Activated CD4-positive, alpha-beta T cell treated with anti-CD3 and anti-CD28 coated beads, Interleukin-10, Interleukin-2, amounts not matched to agents 100 ng/mL and 50 ng/mL, durations not matched to agents 16 hours and 8 hours (primary cell): ENCODE measurements around the gene AVPI1.
A peak's percentile ranks its signal among the peaks of the same experiment; 100 is the strongest.
"Not testable (repeated sequence)": the region's sequence is repeated elsewhere in the genome, so short reads cannot be mapped to it uniquely, and the experiment has no call there.

Experiments
- DNase-seq: peaks from one replicate; pipeline ENCODE4 v3.0.0-alpha.2; 2020

The AVPI1 gene

GRCh38 chr10:97682042-97682441 is 5.0 kb downstream of the AVPI1 start:
- DNase-seq = no peak

GRCh38 chr10:97679594-97679993 is 7.4 kb downstream of the AVPI1 start:
- no peak for DNase-seq

- peak; percentile 52 for DNase-seq
These were observed 10.1 kb downstream of the AVPI1 start for GRCh38 chr10:97676770-97677581.

DNA sequence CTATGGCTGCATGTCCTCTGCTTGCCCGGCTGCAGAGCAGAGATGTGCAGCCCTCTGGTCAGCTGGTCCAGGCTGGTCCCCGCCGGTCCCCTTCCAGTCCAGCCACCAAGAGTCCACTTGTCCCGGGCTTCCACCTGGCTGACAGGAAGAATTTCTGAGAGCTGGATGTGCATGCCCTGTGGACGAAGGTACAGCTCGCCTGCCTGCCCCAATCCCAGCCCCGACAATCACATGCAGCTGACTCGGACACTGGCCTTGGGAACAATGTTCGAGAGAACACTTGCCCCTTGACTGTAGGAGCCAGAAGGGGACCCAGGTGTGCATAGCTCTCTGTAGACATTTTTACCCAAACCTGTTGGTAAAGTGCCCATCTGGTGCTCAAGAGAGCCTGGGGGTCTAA is 11.8 kb downstream of the AVPI1 start:
- DNase-seq = no peak

DNA sequence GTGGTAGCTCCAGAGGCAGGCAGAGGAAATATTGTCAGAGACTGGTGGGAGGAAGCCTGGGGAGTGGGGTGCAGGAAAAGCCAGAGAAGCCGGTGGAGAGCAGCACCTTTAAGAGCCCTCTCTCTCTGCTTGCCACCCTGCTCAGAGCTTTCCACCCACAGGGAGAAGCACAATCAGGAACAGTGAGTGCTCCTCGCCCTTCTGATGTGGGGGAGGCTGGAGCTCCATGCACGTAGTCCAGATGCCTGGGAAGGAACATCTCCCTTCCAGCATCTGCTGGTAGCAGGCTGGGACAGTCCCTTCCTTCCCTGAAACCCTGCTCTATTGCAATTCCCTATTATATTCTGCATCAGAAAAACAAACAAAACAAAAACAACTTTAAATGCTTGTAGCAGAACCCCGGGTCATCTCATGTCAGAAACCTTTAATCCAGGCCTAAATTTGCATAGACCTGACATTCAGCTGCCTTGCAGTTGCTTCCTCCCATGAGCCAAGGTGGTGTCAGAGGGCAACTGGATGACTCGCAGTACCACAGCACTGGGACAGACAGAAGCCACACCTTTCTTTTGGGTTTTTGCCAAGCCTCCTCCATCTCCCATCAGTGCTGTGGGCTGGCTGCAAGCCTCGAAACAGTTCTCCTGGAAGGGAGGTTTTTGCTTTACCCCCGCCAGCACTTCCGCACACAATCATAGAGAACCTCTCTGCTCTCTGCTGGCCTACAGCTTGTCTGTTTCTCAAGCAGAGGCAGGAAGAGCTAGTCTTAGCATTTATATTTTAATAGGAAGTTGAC is 13.1 kb downstream of the AVPI1 start:
- peak; percentile 38 for DNase-seq

DNA sequence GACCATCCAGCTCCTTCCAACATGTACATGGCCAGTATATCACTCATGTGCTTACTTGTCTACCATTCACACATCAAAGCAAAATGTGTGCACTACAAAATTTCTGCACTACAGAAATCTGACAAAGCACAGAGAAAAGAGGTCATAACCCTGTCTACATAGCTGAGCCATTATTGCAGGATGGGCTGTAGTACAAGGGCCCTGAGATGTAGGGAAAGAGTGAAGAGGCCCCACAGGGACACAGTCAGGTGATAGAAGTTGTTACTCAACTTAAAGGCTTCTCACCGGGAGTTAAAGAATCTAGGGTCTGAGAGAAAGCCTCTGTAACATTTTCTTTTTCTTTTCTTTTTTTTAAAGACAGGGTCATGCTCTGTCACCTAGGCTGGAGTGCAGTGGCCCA is 17.5 kb downstream of the AVPI1 start:
- no peak for DNase-seq

DNA sequence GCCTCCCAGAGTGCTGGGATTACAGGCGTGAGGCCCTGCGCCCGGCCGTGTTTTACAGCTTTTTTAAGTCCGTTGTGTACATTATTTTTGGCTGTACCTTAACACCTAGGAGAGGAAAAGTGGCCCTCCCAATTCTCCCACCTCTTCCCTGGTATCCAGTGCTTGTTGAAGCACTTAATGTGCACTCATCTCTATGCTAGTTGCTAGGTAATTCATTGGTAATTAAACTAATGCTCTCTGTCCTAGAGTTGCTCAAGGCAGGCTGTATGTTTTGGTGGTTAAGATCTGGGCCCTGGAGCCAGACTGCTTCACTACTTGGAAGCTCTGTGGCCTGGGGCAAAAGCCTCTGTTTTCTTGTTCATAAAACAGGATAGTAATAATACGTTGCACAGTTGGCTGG is 19.6 kb downstream of the AVPI1 start:
- no peak for DNase-seq

DNA sequence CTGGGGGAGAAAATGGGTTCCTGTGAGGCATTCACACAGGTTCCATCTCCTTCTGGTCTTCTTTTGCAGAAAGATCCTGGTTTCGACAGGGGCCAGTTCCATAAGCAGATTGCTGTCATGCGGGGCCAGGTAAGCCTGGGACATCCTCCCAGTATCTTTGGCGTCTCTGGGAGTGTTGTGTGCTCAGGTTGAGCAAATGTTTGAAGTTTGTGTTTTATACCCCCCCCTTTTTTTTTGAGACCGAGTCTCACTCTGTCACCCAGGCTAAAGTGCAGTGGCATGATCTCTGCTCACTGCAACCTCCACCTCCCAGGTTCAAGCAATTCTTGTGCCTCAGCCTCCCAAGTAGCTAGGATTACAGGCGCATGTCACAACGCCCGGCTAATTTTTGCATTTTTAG is 20.0 kb downstream of the AVPI1 start:
- no peak for DNase-seq

- no peak for DNase-seq
These were observed 22.7 kb downstream of the AVPI1 start for GRCh38 chr10:97664282-97664850.

DNA sequence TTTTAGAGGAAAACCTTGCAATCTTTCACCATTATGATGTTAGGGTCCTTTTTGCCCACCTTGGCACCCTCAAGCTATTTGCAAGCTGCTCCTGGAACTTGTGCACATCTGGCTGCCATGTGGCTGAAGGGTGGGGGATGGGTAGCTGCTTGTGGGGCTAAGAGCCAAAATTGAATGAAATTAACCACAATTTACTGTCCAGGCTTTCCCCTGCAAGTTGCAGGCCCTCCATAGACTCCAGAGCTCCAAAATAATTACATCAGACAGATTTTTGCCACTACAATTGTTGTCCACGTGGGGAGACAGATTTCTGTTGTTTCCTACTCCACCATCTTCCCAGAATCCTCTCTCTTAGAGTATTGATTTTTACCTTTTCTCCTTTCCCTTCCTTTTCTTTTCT is 27.5 kb downstream of the AVPI1 start:
- no peak for DNase-seq

DNA sequence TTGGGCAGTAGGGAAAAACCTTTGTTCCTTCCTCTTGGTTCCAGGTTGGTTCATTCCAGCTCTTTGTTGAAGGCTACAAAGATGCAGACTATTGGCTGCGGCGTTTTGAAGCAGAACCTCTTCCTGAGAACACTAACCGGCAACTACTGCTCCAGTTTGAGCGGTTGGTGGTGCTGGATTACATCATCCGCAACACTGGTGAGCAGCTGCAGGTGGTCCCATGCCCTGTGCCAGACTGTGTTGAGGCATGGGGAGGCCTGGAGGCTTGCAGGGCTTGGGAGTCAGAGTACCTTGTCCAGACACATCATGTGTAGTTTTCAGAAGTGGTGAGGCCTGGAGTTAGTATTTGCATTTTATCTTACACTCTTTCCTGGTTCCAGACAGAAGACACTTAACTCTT is 30.3 kb downstream of the AVPI1 start:
- DNase-seq = no peak

GRCh38 chr10:97651773-97652172 is 35.3 kb downstream of the AVPI1 start:
- no peak for DNase-seq

GRCh38 chr10:97650726-97651125 is 36.3 kb downstream of the AVPI1 start:
- DNase-seq = no peak

GRCh38 chr10:97649405-97649750 is 37.7 kb downstream of the AVPI1 start:
- not testable (repeated sequence) for DNase-seq

DNA sequence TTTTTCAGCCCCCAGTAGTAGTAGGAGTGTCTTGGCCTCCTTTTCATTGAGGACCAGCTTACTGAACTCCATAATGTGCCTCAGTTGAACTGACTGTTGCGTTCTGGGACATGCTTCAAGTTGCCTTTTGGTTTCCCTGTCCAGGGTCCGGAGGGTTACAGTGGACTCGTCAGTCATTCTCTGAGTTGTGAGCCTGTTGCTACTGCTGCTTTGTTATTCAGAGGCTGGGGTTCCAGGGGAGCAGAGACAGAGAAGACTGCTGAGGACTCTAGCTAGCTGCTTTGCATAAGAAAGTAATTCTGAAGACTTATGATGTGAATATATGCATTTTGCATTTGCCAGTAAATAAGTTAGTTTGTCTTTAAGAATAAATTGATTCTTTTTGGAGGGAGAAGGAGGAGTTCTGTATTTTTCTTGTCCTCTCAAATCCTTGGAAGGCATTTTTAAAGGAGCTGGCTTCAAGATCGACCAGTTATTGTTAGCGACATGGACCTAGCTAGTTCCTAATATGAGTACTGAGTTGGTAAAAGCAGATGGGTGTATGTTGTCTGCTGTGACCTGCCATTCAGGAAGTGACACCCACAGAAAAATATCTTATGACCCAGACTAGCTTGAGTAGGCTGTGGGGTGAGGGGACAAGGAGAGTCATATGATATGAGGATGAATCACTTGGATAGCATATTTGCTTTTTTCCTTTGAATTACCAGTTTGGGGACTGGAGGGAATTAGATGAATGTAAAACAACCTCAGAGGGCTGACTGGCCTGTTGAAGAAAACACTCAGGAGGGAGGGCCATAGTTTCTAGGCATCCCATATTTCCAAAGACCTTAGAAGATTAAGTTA is 38.3 kb downstream of the AVPI1 start:
- DNase-seq = peak; percentile 83

DNA sequence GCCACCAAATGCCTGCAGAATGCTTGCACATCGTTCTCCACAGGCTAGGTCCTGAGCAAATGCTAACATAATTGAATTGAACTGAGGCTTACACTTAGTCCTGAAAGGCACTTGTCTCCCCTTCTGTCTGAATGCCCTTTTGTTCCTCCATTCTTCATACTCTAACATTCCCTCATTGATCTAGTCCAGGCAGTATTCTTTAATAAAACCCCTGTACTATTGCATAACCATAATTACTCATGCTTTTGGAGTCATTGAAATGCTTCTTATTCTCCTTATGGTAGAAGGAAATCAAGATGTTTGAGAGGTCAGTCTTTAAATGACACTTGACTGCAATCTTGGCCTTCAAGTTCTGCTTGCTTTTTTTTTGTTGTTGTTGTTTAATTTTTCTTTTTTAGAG is 39.5 kb downstream of the AVPI1 start:
- no peak for DNase-seq

DNA sequence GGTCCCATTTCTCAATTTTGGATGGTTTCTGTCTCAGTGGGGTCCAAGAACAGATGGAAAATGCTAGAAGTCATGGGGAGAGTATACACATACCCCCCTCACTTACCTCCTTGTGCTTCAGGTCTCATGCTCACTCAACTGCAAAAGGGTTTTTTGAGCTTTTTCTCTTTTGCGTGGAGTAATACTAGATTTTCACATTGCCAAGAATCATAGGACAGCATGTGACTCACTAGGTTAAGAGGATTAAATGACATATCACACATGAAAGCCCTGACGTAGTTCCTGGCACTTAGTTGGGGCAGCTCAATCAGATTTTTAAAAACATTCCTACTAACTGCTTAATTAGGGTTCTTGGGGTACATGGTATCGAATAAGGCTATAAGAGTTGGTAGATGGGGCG is 42.1 kb downstream of the AVPI1 start:
- DNase-seq = no peak

GRCh38 chr10:97643441-97643985 is 43.5 kb downstream of the AVPI1 start:
- no peak for DNase-seq

DNA sequence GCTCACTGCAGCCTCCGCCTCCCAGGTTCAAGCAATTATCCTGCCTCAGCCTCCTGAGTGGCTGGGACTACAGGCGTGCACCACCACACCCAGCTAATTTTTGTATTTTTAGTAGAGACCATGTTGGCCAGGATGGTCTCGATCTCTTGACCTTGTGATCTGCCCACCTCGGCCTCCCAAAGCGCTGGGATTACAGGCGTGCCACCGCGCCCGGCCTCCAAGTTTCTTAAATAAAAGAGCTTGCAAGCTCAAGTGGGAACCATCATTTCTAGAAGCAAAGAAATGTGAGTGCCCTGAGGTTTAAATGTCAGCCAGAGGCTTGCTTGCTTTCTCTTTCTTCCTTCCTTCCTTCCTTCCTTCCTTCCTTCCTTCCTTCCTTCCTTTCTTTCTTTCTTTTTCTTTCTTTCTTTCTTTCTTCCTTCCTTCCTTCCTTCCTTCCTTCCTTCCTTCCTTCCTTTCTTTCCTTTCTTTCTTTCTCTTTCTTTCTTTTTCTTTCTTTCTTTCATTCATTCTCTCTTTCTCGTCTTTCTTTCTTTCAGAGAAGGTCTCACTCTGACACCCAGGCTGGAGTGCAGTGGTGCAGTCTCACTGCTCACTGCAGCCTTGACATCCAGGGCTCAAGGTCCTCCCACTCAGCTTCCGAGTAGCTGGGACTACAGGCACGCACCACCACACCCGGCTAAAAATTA is 44.4 kb downstream of the AVPI1 start:
- not testable (repeated sequence) for DNase-seq

DNA sequence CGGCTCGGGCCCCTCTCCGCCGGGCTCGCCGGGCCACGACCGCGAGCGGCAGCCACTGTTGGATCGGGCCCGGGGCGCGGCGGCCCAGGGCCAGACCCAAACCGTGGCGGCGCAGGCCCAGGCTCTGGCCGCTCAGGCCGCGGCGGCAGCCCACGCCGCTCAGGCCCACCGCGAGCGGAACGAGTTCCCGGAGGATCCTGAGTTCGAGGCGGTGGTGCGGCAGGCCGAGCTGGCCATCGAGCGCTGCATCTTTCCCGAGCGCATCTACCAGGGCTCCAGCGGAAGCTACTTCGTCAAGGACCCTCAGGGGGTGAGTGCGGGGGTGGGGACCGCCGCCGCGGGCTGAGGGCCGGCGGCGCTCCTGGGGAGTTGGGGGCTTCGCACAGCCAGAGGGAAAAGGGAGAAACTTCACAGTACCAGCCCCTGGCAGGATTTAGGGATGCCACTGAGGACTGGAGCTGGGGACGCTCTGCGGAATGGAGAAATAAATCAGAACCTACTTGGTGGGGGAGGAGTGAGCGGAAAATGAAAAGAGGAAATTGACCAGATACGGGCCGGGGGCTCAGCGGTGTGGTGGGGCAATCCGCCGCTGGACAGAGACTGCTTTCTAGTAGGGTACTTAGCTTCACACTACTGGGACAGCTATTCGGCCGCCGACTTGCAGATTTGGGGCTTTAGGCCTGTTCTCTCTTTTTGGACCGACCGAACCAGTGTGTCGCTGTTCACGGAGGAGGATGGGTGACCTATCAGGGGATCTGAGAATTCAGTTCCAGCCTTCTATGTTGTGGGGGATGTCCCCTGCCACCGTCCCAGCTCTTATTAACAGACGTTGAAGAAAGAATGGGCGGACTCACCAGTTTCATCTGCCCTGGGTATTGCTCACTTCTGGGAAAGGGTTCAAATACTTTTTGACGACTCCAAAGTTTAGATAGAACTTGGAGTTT is 45.9 kb downstream of the AVPI1 start:
- peak; percentile 23 for DNase-seq
